HepG2 (cell line): Measurements from ENCODE around the gene CAPN11. TPM values are rescaled to one million over a fixed set of nuclear protein-coding genes. Genes with fewer than 3 reads are reported as not detected.

Experiments used
- AGO2 ChIP-seq: fragments of 200-400 bp; formaldehyde crosslinking; optimal IDR thresholded peaks from 2 replicates; pipeline ENCODE3; 2017; ENCODE audit warnings: mild to moderate bottlenecking, low read depth, low read length, moderate library complexity
- E2F1 ChIP-seq: sonication (generic); formaldehyde crosslinking; IDR thresholded peaks from 2 replicates; pipeline ENCODE4 v1.5.0; 2020; ENCODE audit warnings: missing genetic modification reagents
- HMG20B ChIP-seq: conservative IDR thresholded peaks from 2 replicates; pipeline ENCODE4 v1.6.1; 2016; ENCODE audit warnings: missing genetic modification reagents, missing compliant biosample characterization
- HOXD1 ChIP-seq: sonication (generic); formaldehyde crosslinking; IDR thresholded peaks from 2 replicates; pipeline ENCODE4 v1.5.0; 2020; ENCODE audit warnings: missing genetic modification reagents
- JARID2 ChIP-seq: sonication (generic); formaldehyde crosslinking; IDR thresholded peaks from 2 replicates; pipeline ENCODE4 v1.8.1; 2023; ENCODE audit warnings: missing genetic modification reagents, inconsistent platforms; ENCODE audit not compliant: insufficient replicate concordance
- KLF16 ChIP-seq, 2 experiments: sonication (generic) in 1 of 2; formaldehyde crosslinking in 1 of 2; IDR thresholded peaks; 2 replicates each; pipeline versions ENCODE4 v1.6.1 to v1.8.0; 2016 to 2023; ENCODE audit warnings: missing genetic modification reagents in 2 of 2, missing compliant biosample characterization in 1 of 2
- NKX3-1 ChIP-seq: sonication (generic); formaldehyde crosslinking; IDR thresholded peaks from 2 replicates; pipeline ENCODE4 v1.5.0; 2020; ENCODE audit warnings: missing genetic modification reagents
- NPAS2 ChIP-seq: sonication (generic); formaldehyde crosslinking; IDR thresholded peaks from 2 replicates; pipeline ENCODE4 v1.8.0; 2022; ENCODE audit warnings: mild to moderate bottlenecking, missing genetic modification reagents, borderline replicate concordance
- PHB2 ChIP-seq: fragments of 450-650 bp; IDR thresholded peaks from 2 replicates; pipeline ENCODE4 v1.6.1; 2018; ENCODE audit not compliant: partially characterized antibody
- PITX1 ChIP-seq: sonication (generic); formaldehyde crosslinking; IDR thresholded peaks from 2 replicates; pipeline ENCODE4 v1.5.1; 2020; ENCODE audit warnings: mild to moderate bottlenecking, missing genetic modification reagents
- SRSF1 ChIP-seq: fragments of 200-400 bp; formaldehyde crosslinking; optimal IDR thresholded peaks from 2 replicates; pipeline ENCODE3; 2017; ENCODE audit warnings: mild to moderate bottlenecking, low read depth, low read length, moderate library complexity
- STAT5B ChIP-seq: sonication (generic); formaldehyde crosslinking; IDR thresholded peaks from 2 replicates; pipeline ENCODE4 v1.4.0; 2020; ENCODE audit warnings: missing genetic modification reagents
- TAF1 ChIP-seq: sonication (generic); formaldehyde crosslinking; IDR thresholded peaks from 2 replicates; pipeline ENCODE4 v1.4.0; 2020; ENCODE audit warnings: missing genetic modification reagents
- YEATS4 ChIP-seq: sonication (generic); formaldehyde crosslinking; IDR thresholded peaks from 2 replicates; pipeline ENCODE4 v1.4.0; 2020; ENCODE audit warnings: missing genetic modification reagents, borderline replicate concordance
- YY1 ChIP-seq: IDR thresholded peaks from 2 replicates; pipeline ENCODE4 v1.6.1; 2011; ENCODE audit warnings: low read length, low read depth, moderate library complexity, mild to moderate bottlenecking; ENCODE audit not compliant: insufficient read depth, insufficient replicate concordance
- ZKSCAN5 ChIP-seq: sonication (generic); formaldehyde crosslinking; IDR thresholded peaks from 2 replicates; pipeline ENCODE4 v1.5.1; 2020; ENCODE audit warnings: mild to moderate bottlenecking, missing genetic modification reagents
- ZNF10 ChIP-seq: sonication (generic); formaldehyde crosslinking; IDR thresholded peaks from 2 replicates; pipeline ENCODE4 v1.4.0; 2020; ENCODE audit warnings: mild to moderate bottlenecking, low read depth, missing genetic modification reagents, borderline replicate concordance
- ZNF225 ChIP-seq: sonication (generic); formaldehyde crosslinking; IDR thresholded peaks from 2 replicates; pipeline ENCODE4 v1.4.0; 2020; ENCODE audit warnings: mild to moderate bottlenecking, missing genetic modification reagents
- ZNF264 ChIP-seq: sonication (generic); formaldehyde crosslinking; IDR thresholded peaks from 2 replicates; pipeline ENCODE4 v1.4.0; 2020; ENCODE audit warnings: missing genetic modification reagents
- ZNF556 ChIP-seq: sonication (generic); formaldehyde crosslinking; IDR thresholded peaks from 2 replicates; pipeline ENCODE4 v1.4.0; 2020; ENCODE audit warnings: mild to moderate bottlenecking, missing genetic modification reagents, borderline replicate concordance
- ZNF558 ChIP-seq: sonication (generic); formaldehyde crosslinking; IDR thresholded peaks from 2 replicates; pipeline ENCODE4 v1.9.0; 2022; ENCODE audit warnings: mild to moderate bottlenecking, missing genetic modification reagents, borderline replicate concordance
- ZNF605 ChIP-seq: sonication (generic); formaldehyde crosslinking; IDR thresholded peaks from 2 replicates; pipeline ENCODE4 v1.8.0; 2022; ENCODE audit warnings: mild to moderate bottlenecking, missing genetic modification reagents
- ZNF607 ChIP-seq: sonication (generic); formaldehyde crosslinking; IDR thresholded peaks from 2 replicates; pipeline ENCODE4 v1.5.1; 2020; ENCODE audit warnings: missing genetic modification reagents, mild to moderate bottlenecking, borderline replicate concordance
- ZNF614 ChIP-seq: IDR thresholded peaks from 2 replicates; pipeline ENCODE4 v1.6.1; 2018; ENCODE audit warnings: missing biosample characterization, missing genetic modification reagents, inconsistent platforms, borderline replicate concordance
- ZNF709 ChIP-seq: sonication (generic); formaldehyde crosslinking; IDR thresholded peaks from 2 replicates; pipeline ENCODE4 v1.5.0; 2020; ENCODE audit warnings: mild to moderate bottlenecking, missing genetic modification reagents
- ZNF772 ChIP-seq: sonication (generic); formaldehyde crosslinking; IDR thresholded peaks from 2 replicates; pipeline ENCODE4 v1.5.0; 2020; ENCODE audit warnings: mild to moderate bottlenecking, missing genetic modification reagents
- ZSCAN20 ChIP-seq: sonication (generic); formaldehyde crosslinking; IDR thresholded peaks from 2 replicates; pipeline ENCODE4 v1.4.0; 2020; ENCODE audit warnings: missing genetic modification reagents, mild to moderate bottlenecking, borderline replicate concordance
- polyA plus RNA-seq, 8 experiments: library from polyadenylated mRNA; depleted of rRNA in 3 of 8; stranded (reverse) in 7 of 8; unstranded in 1 of 8; fragments of >200 nt; fragmentation: Illumina TruSeq in 4 of 8; extraction: Trizol in 4 of 8; gene quantifications; 2 replicates each; pipeline versions ENCODE4 v1.2.1 to v1.2.3, GENCODE V29; 2011 to 2016; ENCODE audit warnings: low read depth in 4 of 8, missing spikeins in 1 of 8, mixed read lengths in 1 of 8; ENCODE audit not compliant: insufficient read depth in 1 of 8
- total RNA-seq, 5 experiments: library from RNA; depleted of rRNA; stranded (reverse); fragments of >200 nt; fragmentation: Illumina TruSeq; extraction: Trizol; gene quantifications; 2 replicates each; pipeline ENCODE4 v1.2.3, GENCODE V29; 2016; ENCODE audit warnings: low read depth in 1 of 5
- TF ChIP-seq, protein P1 (sequence below): IDR thresholded peaks from 2 replicates; pipeline ENCODE4 v1.6.1; 2018; ENCODE audit warnings: missing genetic modification reagents
- TF ChIP-seq, protein P2 (sequence below): IDR thresholded peaks from 2 replicates; pipeline ENCODE4 v1.6.1; 2016; ENCODE audit warnings: missing genetic modification reagents, missing compliant biosample characterization

CAPN11 gene
- total and polyA plus RNA-seq, 2 of the 13 experiments (the other 11 are each of a cell fraction or from before 2014, with no cell fraction given), result 0.07 to 0.11 TPM

DNA sequence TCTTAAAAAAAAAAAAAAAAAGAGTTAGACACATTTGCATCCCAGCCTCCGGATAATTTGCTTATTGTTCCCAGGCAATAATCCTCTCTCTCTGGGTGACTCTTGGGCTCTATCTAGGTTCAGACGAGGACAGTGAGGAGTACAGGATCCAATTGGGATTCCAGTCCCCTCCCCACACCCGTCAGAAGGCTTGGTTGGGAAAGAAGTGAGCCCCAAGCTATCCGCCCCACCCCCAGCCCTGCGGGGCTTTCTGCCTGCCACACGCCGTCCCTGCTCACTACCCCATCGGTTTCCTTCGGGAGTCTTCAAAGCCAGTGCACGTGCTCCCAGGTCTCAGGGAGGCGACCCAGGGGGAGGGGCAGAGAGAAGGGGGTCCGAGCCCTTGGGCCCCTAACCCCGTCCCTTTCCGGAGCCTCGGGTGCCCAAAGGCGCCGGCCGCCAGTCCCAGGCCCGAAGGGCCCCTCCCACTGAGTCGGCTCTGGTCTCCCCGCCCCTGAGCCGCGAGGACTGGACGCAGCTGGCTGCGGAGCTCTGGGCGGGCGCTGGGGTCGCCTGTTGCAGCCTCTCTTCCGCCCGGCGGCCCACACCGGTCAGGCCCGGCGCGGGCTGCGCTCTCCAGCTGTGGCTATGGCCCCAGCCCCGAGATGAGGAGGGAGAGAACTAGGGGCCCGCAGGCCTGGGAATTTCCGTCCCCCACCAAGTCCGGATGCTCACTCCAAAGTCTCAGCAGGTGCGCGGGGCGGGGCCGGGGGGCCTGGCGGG, 60.6 kb downstream of the CAPN11 start (continued):
- TF ChIP-seq, protein P1, sequence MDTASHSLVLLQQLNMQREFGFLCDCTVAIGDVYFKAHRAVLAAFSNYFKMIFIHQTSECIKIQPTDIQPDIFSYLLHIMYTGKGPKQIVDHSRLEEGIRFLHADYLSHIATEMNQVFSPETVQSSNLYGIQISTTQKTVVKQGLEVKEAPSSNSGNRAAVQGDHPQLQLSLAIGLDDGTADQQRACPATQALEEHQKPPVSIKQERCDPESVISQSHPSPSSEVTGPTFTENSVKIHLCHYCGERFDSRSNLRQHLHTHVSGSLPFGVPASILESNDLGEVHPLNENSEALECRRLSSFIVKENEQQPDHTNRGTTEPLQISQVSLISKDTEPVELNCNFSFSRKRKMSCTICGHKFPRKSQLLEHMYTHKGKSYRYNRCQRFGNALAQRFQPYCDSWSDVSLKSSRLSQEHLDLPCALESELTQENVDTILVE, result peak; percentile 38; the same call in 1 of the 2 replicates
- TF ChIP-seq JARID2, result peak; percentile 91
- no peak; the same call in 1 of the 2 replicates for TF ChIP-seq ZNF558 (CRISPR knock-in tag)
- 0 out of 2 replicates have a peak, but pooled peaks have one; percentile 64 for TF ChIP-seq STAT5B (CRISPR knock-in tag)
- TF ChIP-seq AGO2, result peak; percentile 32
- peak; percentile 62 for TF ChIP-seq ZNF264 (CRISPR knock-in tag)
- peak; percentile 80 for TF ChIP-seq YEATS4 (CRISPR knock-in tag)
- peak; percentile 75 for TF ChIP-seq NKX3-1 (CRISPR knock-in tag)
- no peak for TF ChIP-seq NPAS2 (CRISPR knock-in tag)
- TF ChIP-seq HMG20B (CRISPR knock-in tag), result 0 out of 2 replicates have a peak, but pooled peaks have one; percentile 17
- peak; percentile 55 for TF ChIP-seq YY1
- peak in 1 of 2 experiments; percentile 90; a peak in 2 of 4 replicates for TF ChIP-seq KLF16 (CRISPR knock-in tag; IDR thresholded peaks at IDR 0.05)
- TF ChIP-seq ZNF225 (CRISPR knock-in tag), result peak; percentile 81
- 0 out of 2 replicates have a peak, but pooled peaks have one; percentile 36 for TF ChIP-seq ZNF709 (CRISPR knock-in tag)
- TF ChIP-seq E2F1 (CRISPR knock-in tag), result peak; percentile 54; the same call in 1 of the 2 replicates
- no peak for TF ChIP-seq ZNF772 (CRISPR knock-in tag)
- peak; percentile 50; the same call in 1 of the 2 replicates for TF ChIP-seq HOXD1 (CRISPR knock-in tag)
- TF ChIP-seq SRSF1, result peak; percentile 61
- TF ChIP-seq, protein P2, sequence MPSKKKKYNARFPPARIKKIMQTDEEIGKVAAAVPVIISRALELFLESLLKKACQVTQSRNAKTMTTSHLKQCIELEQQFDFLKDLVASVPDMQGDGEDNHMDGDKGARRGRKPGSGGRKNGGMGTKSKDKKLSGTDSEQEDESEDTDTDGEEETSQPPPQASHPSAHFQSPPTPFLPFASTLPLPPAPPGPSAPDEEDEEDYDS (CRISPR knock-in tag), result peak; percentile 72
- TF ChIP-seq ZKSCAN5 (CRISPR knock-in tag), result no peak
- TF ChIP-seq ZNF614 (CRISPR knock-in tag), result peak; percentile 83
- peak; percentile 57; the same call in 1 of the 2 replicates for TF ChIP-seq ZNF607 (CRISPR knock-in tag)
- peak; percentile 70; the same call in 1 of the 2 replicates for TF ChIP-seq ZNF605 (CRISPR knock-in tag)
- no peak for TF ChIP-seq PHB2
- 0 out of 2 replicates have a peak, but pooled peaks have one; percentile 37 for TF ChIP-seq PITX1 (CRISPR knock-in tag)
- TF ChIP-seq ZSCAN20 (CRISPR knock-in tag), result peak; percentile 76
- TF ChIP-seq TAF1 (CRISPR knock-in tag), result peak; percentile 68
- TF ChIP-seq ZNF556 (CRISPR knock-in tag), result peak; percentile 89; the same call in 1 of the 2 replicates
- no peak for TF ChIP-seq ZNF10 (CRISPR knock-in tag)
